ENCODE results near the gene MFAP4.
"Not testable (repeated sequence)": the region's sequence is repeated elsewhere in the genome, so short reads cannot be mapped to it uniquely, and the experiment has no call there.

The MFAP4 gene

GRCh38 chr17:19370493-19370960 lies 16.5 kb downstream of the MFAP4 start:
- DNase-seq (ENCODE audit: low spot score) = no peak

- peak; percentile 44 for DNase-seq (ENCODE audit: low spot score)
Observed at GRCh38 chr17:19369846-19370492, 17.0 kb downstream of the MFAP4 start.

- DNase-seq (ENCODE audit: low spot score) = no peak
Observed at GRCh38 chr17:19369107-19369778, 17.7 kb downstream of the MFAP4 start.

- no peak for DNase-seq (ENCODE audit: low spot score)
Observed at GRCh38 chr17:19368229-19368628, 18.8 kb downstream of the MFAP4 start.

- no peak for DNase-seq (ENCODE audit: low spot score)
Observed at GRCh38 chr17:19366637-19366972, 20.4 kb downstream of the MFAP4 start.

- no peak for DNase-seq (ENCODE audit: low spot score)
Observed at GRCh38 chr17:19365833-19366636, 21.0 kb downstream of the MFAP4 start.

GRCh38 chr17:19365499-19365817 lies 21.5 kb downstream of the MFAP4 start:
- DNase-seq (ENCODE audit: low spot score) = no peak

- DNase-seq (ENCODE audit: low spot score) = no peak
Observed at GRCh38 chr17:19364699-19365498, 22.1 kb downstream of the MFAP4 start.

GRCh38 chr17:19363460-19364035 lies 23.4 kb downstream of the MFAP4 start:
- DNase-seq (ENCODE audit: low spot score) = no peak

GRCh38 chr17:19363114-19363438 lies 23.9 kb downstream of the MFAP4 start:
- no peak for DNase-seq (ENCODE audit: low spot score)

GRCh38 chr17:19362277-19363113 lies 24.5 kb downstream of the MFAP4 start, which contains the start of gene B9D1:
B9D1 (minus strand) TSS chr17:19362723; CDS start chr17:19362569, 154 bp downstream.
- peak; percentile 86 for DNase-seq (ENCODE audit: low spot score)

- no peak for DNase-seq (ENCODE audit: low spot score)
Observed at GRCh38 chr17:19361944-19362276, 25.1 kb downstream of the MFAP4 start.

GRCh38 chr17:19361326-19361725 lies 25.7 kb downstream of the MFAP4 start:
- DNase-seq (ENCODE audit: low spot score) = no peak

GRCh38 chr17:19360772-19361171 lies 26.2 kb downstream of the MFAP4 start:
- no peak for DNase-seq (ENCODE audit: low spot score)

GRCh38 chr17:19359856-19360255 lies 27.1 kb downstream of the MFAP4 start:
- no peak for DNase-seq (ENCODE audit: low spot score)

GRCh38 chr17:19359151-19359550 lies 27.8 kb downstream of the MFAP4 start:
- no peak for DNase-seq (ENCODE audit: low spot score)

- DNase-seq (ENCODE audit: low spot score) = no peak
Observed at GRCh38 chr17:19357761-19358160, 29.2 kb downstream of the MFAP4 start.

- DNase-seq (ENCODE audit: low spot score) = no peak
Observed at GRCh38 chr17:19357351-19357750, 29.6 kb downstream of the MFAP4 start.

GRCh38 chr17:19354748-19355147 lies 32.2 kb downstream of the MFAP4 start:
- DNase-seq (ENCODE audit: low spot score) = no peak

GRCh38 chr17:19353401-19353800 lies 33.6 kb downstream of the MFAP4 start:
- DNase-seq (ENCODE audit: low spot score) = not testable (repeated sequence)

- DNase-seq (ENCODE audit: low spot score) = no peak
Observed at GRCh38 chr17:19348806-19349205, 38.2 kb downstream of the MFAP4 start.

Measured in kidney capillary endothelial cell (primary cell).